Dedifferentiated amniotic fluid mesenchymal stem cell (primary cell): ENCODE measurements around the gene PIGS.

Experiments used
- DNase-seq: peaks from one replicate; pipeline ENCODE4 v3.0.0-alpha.2; 2016; ENCODE audit errors: extremely low spot score

The PIGS gene

DNA sequence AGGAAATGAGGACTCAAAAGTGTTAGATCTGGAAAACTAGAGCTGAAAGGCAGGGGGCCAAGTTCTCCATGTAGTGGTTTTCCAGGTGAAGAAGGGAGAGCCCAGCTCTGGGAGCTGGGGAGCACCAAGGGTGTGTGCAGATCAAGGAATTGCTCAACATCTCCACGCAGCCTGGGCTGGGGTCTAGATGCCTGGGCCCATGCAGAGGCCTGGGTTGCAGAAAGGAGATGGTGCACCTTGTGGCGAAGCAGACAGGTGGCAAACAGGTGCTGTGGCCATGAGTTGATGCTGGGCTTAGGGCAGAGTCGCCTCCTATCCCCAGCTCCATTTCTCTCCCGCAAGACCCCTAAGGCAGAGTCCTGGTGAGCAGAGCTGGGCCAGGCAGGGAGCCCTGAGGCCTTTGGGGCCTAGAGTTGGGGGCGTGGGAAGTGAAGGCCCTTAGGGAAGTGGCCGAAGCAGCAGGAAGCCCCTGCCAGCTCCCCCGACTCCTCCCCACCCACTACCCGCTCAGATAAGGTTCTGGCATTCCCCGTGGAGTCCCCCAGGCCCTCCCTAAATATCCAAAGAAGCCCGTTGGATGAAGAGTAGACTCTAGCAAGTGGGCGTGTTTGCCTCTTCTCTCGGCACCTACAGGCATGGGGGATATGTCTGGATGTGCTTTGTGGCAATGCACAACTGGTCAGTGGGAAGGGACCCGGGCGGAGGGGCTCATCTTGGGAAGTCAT lies 64.4 kb downstream of the PIGS start:
- no peak for DNase-seq

DNA sequence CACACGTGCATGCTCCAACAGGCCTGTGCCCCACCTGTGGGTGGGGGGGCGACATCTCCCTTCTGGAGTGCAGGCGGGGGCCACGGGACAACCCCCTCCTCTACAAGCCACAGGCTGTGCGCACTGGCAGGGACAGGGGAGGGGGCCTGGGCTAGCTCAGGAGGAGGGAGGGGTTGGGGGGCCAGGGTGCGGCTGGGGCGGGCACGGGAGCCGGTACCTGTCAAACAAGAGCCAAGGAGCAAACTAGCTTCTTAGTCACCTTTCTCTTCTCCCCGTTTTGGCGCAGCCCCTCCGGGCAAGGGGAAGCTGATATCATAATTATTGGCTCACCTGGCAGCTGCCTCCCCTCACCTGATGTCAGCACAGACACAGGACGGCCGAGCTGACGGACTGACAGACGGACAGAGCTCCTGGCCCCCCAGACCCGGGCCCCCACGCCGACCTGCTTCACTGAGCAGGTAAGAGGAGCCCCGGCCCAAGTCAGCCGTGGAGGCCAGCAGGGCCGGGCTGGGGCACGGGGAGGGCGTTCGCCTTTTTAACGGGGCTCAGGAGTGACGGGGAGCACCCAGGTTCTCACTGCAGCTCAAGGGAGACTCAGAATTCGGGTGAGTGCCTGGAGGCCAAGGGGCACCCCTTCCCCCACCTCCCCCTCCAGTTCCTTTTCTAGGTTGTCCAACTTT lies 65.2 kb downstream of the PIGS start, which contains the start of gene FOXN1:
Gene FOXN1 (plus strand): TSS at position 363 of the 680 bp plus-strand sequence. CDS start 17,622 bp downstream, outside the sequence.
- no peak for DNase-seq

DNA sequence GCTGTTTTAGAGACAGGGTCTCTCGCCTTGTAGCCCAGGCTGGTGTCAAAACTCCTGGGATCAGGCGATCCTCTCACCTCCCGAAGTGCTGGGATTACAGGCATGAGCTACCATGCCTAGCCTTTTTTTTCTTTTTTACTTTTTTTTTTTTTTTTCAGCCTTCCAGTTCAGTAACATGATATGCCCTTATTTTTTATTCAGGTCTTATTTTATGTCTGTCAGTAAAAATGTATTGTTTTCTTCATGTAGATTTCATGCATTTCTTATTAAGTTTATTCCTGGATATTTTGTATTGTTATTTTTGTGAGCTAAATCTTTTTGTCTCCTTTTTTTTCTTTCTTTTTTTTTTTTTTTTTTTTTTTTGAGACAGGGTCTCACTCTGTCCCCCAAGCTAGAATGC lies 67.9 kb downstream of the PIGS start:
- DNase-seq: no peak
